ENCODE measurements around the gene ATP2C1. TPM values are rescaled to one million over a fixed set of nuclear protein-coding genes. Genes with fewer than 3 reads are reported as not detected.

The ATP2C1 gene
- 10 to 100 TPM; 25.1 to 41.7 (median 26.4) TPM for total RNA-seq

- intact Hi-C loops (cut with DNase I; ENCODE audit: low total_unique reads): loop anchor here (1.0 to 10.0 kb wide), 3 partner anchors 43 to 491 kb away; partner anchors contain the start of gene NUDT16
- Histone ChIP-seq H3K36me3 (no peaks in the 10 kb centered on the region), H3K4me1 (peaks cover 10 to 22% of the 10 kb centered on the region in 2 donors), H3K4me3 (peak within 1 kb of the TSS; percentile 84 to 96 (median 92)), H3K27me3 (no peaks in the 10 kb centered on the region), H3K27ac (peak within 1 kb of the TSS; percentile 91 to 98 (median 96)), H3K9me3 (no peaks in the 10 kb centered on the region)
- ATAC-seq (peak; percentile 91 to 94), DNase-seq (peak; percentile 93 to 95)
- in situ Hi-C loops (cut with MboI; ENCODE audit: low sequenced_read_pairs in 4 of 4): loop anchor here in 3 of 4 donors (5.0 to 25.0 kb wide), 2 partner anchors 126 to 131 kb away; no protein-coding TSS in a partner anchor
- TF ChIP-seq CTCF (IDR thresholded peaks at IDR 0.05 in 4 of 5, conservative IDR thresholded peaks at IDR 0.05 in 1 of 5) (no peak), POLR2A (IDR thresholded peaks at IDR 0.05) (peak; percentile 85 to 91)
Measured at GRCh38 chr3:130893376-130894129, at the start of gene ATP2C1. TSS of gene ATP2C1 (plus strand) at chr3:130894084. CDS start at chr3:130894770, 686 bp downstream.

GRCh38 chr3:130844462-130844861 lies 49.4 kb upstream of the ATP2C1 start:
- in situ Hi-C loops (cut with MboI; ENCODE audit: low sequenced_read_pairs in 4 of 4) (no loop called here), intact Hi-C loops (cut with DNase I; ENCODE audit: low total_unique reads) (no loop called here)
- H3K4me1 ChIP-seq: peaks cover 61 to 62% of the 10 kb centered on the region in 2 donors
- H3K9me3 ChIP-seq: no peaks in the 10 kb centered on the region
- TF ChIP-seq POLR2A (IDR thresholded peaks at IDR 0.05): no peak
- TF ChIP-seq CTCF (IDR thresholded peaks at IDR 0.05 in 4 of 5, conservative IDR thresholded peaks at IDR 0.05 in 1 of 5): no peak
- H3K27ac ChIP-seq: peak overlapping the region; percentile 80 to 89 (median 84)
- H3K27me3 ChIP-seq: no peaks in the 10 kb centered on the region
- H3K36me3 ChIP-seq: no peaks in the 10 kb centered on the region
- H3K4me3 ChIP-seq: no peak overlapping the region
- ATAC-seq (no peak), DNase-seq (no peak)

- in situ Hi-C loops (cut with MboI; ENCODE audit: low sequenced_read_pairs in 4 of 4): no loop called here
Measured at GRCh38 chr3:130846181-130846580, 47.7 kb upstream of the ATP2C1 start.

GRCh38 chr3:130849091-130849552 lies 44.8 kb upstream of the ATP2C1 start:
- Histone ChIP-seq H3K27ac (peak overlapping the region; percentile 86 to 89 (median 86)), H3K4me3 (no peak overlapping the region)
- DNase-seq: peak; percentile 72 to 86

More at GRCh38 chr3:130846181-130846580, 47.7 kb upstream of the ATP2C1 start:
- Histone ChIP-seq H3K36me3 (no peaks in the 10 kb centered on the region), H3K9me3 (no peaks in the 10 kb centered on the region), H3K4me3 (no peak overlapping the region), H3K27me3 (no peaks in the 10 kb centered on the region), H3K4me1 (peaks cover 55 to 58% of the 10 kb centered on the region in 2 donors), H3K27ac (no peak overlapping the region)
- DNase-seq: no peak
- no peak for ATAC-seq
- TF ChIP-seq CTCF (IDR thresholded peaks at IDR 0.05 in 4 of 5, conservative IDR thresholded peaks at IDR 0.05 in 1 of 5): no peak
- TF ChIP-seq POLR2A (IDR thresholded peaks at IDR 0.05): no peak
- intact Hi-C loops (cut with DNase I; ENCODE audit: low total_unique reads): no loop called here

More at GRCh38 chr3:130849091-130849552, 44.8 kb upstream of the ATP2C1 start:
- H3K36me3 ChIP-seq: no peaks in the 10 kb centered on the region
- in situ Hi-C loops (cut with MboI; ENCODE audit: low sequenced_read_pairs in 4 of 4) (no loop called here), intact Hi-C loops (cut with DNase I; ENCODE audit: low total_unique reads) (loop anchor here (1.0 kb wide), 1 partner anchor 8 kb away; no protein-coding TSS in a partner anchor)
- H3K27me3 ChIP-seq: no peaks in the 10 kb centered on the region
- TF ChIP-seq CTCF (IDR thresholded peaks at IDR 0.05 in 4 of 5, conservative IDR thresholded peaks at IDR 0.05 in 1 of 5) (no peak), POLR2A (IDR thresholded peaks at IDR 0.05) (no peak)
- peak; percentile 87 for ATAC-seq
- H3K9me3 ChIP-seq: no peaks in the 10 kb centered on the region
- H3K4me1 ChIP-seq: peaks cover 56 to 63% of the 10 kb centered on the region in 2 donors

Measured in gastrocnemius medialis (tissue), 4 donors.